H9 (cell line): ENCODE measurements around the gene ATP8A2. TPM values are rescaled to one million over a fixed set of nuclear protein-coding genes. Genes with fewer than 3 reads are reported as not detected.

Experiments
- DNase-seq: peaks from one replicate; pipeline ENCODE4 v3.0.0-alpha.2; 2017
- H2AFZ ChIP-seq: one replicate; pipeline ENCODE4 v1.6.1; 2013; ENCODE audit warnings: mild to moderate bottlenecking, low read length, control low read depth, moderate library complexity
- H2AK5ac ChIP-seq: 2 replicates; pipeline ENCODE4 v1.6.1; 2013; ENCODE audit warnings: low read length, control low read depth, mixed read lengths; ENCODE audit not compliant: insufficient read length
- H2BK120ac ChIP-seq: one replicate; pipeline ENCODE4 v1.6.1; 2013; ENCODE audit warnings: low read depth, mild to moderate bottlenecking, low read length, control low read depth, inconsistent platforms; ENCODE audit not compliant: poor library complexity, severe bottlenecking
- H2BK12ac ChIP-seq: 2 replicates; pipeline ENCODE4 v1.6.1; 2013; ENCODE audit warnings: low read length, control low read depth, mixed read lengths, low read depth; ENCODE audit not compliant: insufficient read length
- H2BK15ac ChIP-seq: 2 replicates; pipeline ENCODE4 v1.6.1; 2013; ENCODE audit warnings: low read depth, low read length, control low read depth
- H2BK20ac ChIP-seq: one replicate; pipeline ENCODE4 v1.6.1; 2013; ENCODE audit warnings: low read depth, mild to moderate bottlenecking, low read length, control low read depth, inconsistent platforms; ENCODE audit not compliant: poor library complexity, severe bottlenecking
- H2BK5ac ChIP-seq: 2 replicates; pipeline ENCODE4 v1.6.1; 2013; ENCODE audit warnings: low read length, control low read depth, mixed read lengths; ENCODE audit not compliant: insufficient read length
- H3K14ac ChIP-seq: 2 replicates; pipeline ENCODE4 v1.6.1; 2013; ENCODE audit warnings: low read length, control low read depth; ENCODE audit not compliant: insufficient read depth
- H3K18ac ChIP-seq: 2 replicates; pipeline ENCODE4 v1.6.1; 2013; ENCODE audit warnings: low read depth, mild to moderate bottlenecking, mixed read lengths, low read length, control low read depth; ENCODE audit not compliant: insufficient read length
- H3K23ac ChIP-seq: 2 replicates; pipeline ENCODE4 v1.6.1; 2013; ENCODE audit warnings: low read length, control low read depth, mixed read lengths, low read depth; ENCODE audit not compliant: insufficient read length
- H3K23me2 ChIP-seq: 2 replicates; pipeline ENCODE4 v1.6.1; 2013; ENCODE audit warnings: low read depth, mild to moderate bottlenecking, mixed read lengths, low read length, control low read depth; ENCODE audit not compliant: insufficient read length, poor library complexity, severe bottlenecking
- H3K27ac ChIP-seq: 2 replicates; pipeline ENCODE4 v1.5.1; 2013; ENCODE audit warnings: low read length, control low read depth, mixed read lengths, low read depth; ENCODE audit not compliant: insufficient read length
- H3K27me3 ChIP-seq: 2 replicates; pipeline ENCODE4 v1.6.1; 2013; ENCODE audit warnings: low read length, control low read depth, inconsistent platforms; ENCODE audit not compliant: insufficient read depth
- H3K4ac ChIP-seq: 2 replicates; pipeline ENCODE4 v1.6.1; 2013; ENCODE audit warnings: low read depth, mild to moderate bottlenecking, control low read depth, inconsistent platforms, low read length, moderate library complexity
- H3K4me1 ChIP-seq: 2 replicates; pipeline ENCODE4 v1.6.1; 2013; ENCODE audit warnings: low read length, control low read depth, inconsistent platforms; ENCODE audit not compliant: insufficient read depth
- H3K4me2 ChIP-seq: 2 replicates; pipeline ENCODE4 v1.6.1; 2013; ENCODE audit warnings: low read length, control low read depth, mixed read lengths; ENCODE audit not compliant: insufficient read length, insufficient read depth
- H3K56ac ChIP-seq: 2 replicates; pipeline ENCODE4 v1.6.1; 2013; ENCODE audit warnings: low read depth, mild to moderate bottlenecking, mixed read lengths, low read length, control low read depth; ENCODE audit not compliant: insufficient read length
- H3K79me1 ChIP-seq: 2 replicates; pipeline ENCODE4 v1.6.1; 2013; ENCODE audit warnings: low read depth, mild to moderate bottlenecking, moderate library complexity, low read length, control low read depth, inconsistent platforms; ENCODE audit not compliant: insufficient read depth, poor library complexity, severe bottlenecking
- H3K79me2 ChIP-seq: 2 replicates; pipeline ENCODE4 v1.6.1; 2013; ENCODE audit warnings: low read length, control low read depth, inconsistent platforms; ENCODE audit not compliant: insufficient read depth
- H3K9ac ChIP-seq: 2 replicates; pipeline ENCODE4 v1.6.1; 2013; ENCODE audit warnings: low read length, control low read depth, mixed read lengths; ENCODE audit not compliant: insufficient read length; ENCODE audit errors: extremely low read depth
- H3K9me3 ChIP-seq: one replicate; pipeline ENCODE4 v1.6.1; 2013; ENCODE audit warnings: low read depth, low read length, inconsistent platforms; ENCODE audit not compliant: control insufficient read depth
- H3T11ph ChIP-seq: one replicate; pipeline ENCODE4 v1.6.1; 2013; ENCODE audit warnings: mild to moderate bottlenecking, low read length, control low read depth, inconsistent platforms
- H4K20me1 ChIP-seq: one replicate; pipeline ENCODE4 v1.6.1; 2013; ENCODE audit not compliant: control insufficient read depth, insufficient read length, insufficient read depth
- H4K5ac ChIP-seq: 2 replicates; pipeline ENCODE4 v1.6.1; 2013; ENCODE audit warnings: low read depth, mild to moderate bottlenecking, mixed read lengths, low read length, control low read depth; ENCODE audit not compliant: insufficient read length
- H4K8ac ChIP-seq: replicated peaks from 2 replicates; pipeline ENCODE4 v1.6.1; 2013; ENCODE audit warnings: low read length, control low read depth, mixed read lengths, low read depth; ENCODE audit not compliant: insufficient read length
- H4K91ac ChIP-seq: 2 replicates; pipeline ENCODE4 v1.6.1; 2013; ENCODE audit warnings: low read depth, mild to moderate bottlenecking, moderate library complexity, mixed read lengths, low read length, control low read depth; ENCODE audit not compliant: insufficient read length
- H3K27ac Mint-ChIP-seq, 3 experiments: 2 replicates in 2 of 3; 3 replicates in 1 of 3; pipeline ENCODE4 v1.8.0; 2020 to 2021; ENCODE audit warnings: mixed read lengths in 3 of 3, mild to moderate bottlenecking in 1 of 3, moderate library complexity in 1 of 3
- H3K27me3 Mint-ChIP-seq: 2 replicates; pipeline ENCODE4 v1.8.0; 2021; ENCODE audit warnings: low read depth, mild to moderate bottlenecking, moderate library complexity, mixed read lengths
- H3K36me3 Mint-ChIP-seq, 3 experiments: 2 replicates in 2 of 3; 3 replicates in 1 of 3; pipeline ENCODE4 v1.8.0; 2020 to 2021; ENCODE audit warnings: low read depth in 3 of 3, mixed read lengths in 3 of 3; ENCODE audit not compliant: insufficient read depth in 1 of 3
- H3K4me1 Mint-ChIP-seq, 2 experiments: 2 replicates each; pipeline ENCODE4 v1.8.0; 2020; ENCODE audit warnings: mixed read lengths in 2 of 2
- H3K4me3 Mint-ChIP-seq, 2 experiments: 2 replicates in 1 of 2; 3 replicates in 1 of 2; pipeline ENCODE4 v1.8.0; 2020 to 2021; ENCODE audit warnings: mild to moderate bottlenecking in 2 of 2, mixed read lengths in 2 of 2, moderate library complexity in 1 of 2
- H3K9me3 Mint-ChIP-seq, 2 experiments: 2 replicates in 1 of 2; 3 replicates in 1 of 2; pipeline ENCODE4 v1.8.0; 2020; ENCODE audit warnings: mild to moderate bottlenecking in 2 of 2, mixed read lengths in 2 of 2, moderate library complexity in 1 of 2
- WGBS: extraction: QIAGEN DNeasy Blood & Tissue Kit; methylation state at CpG from one replicate; pipeline ENCODE4 v1.1.7; 2013; ENCODE audit warnings: missing lambda C conversion rate, low lambda C conversion rate, mixed read lengths; ENCODE audit not compliant: insufficient read length; ENCODE audit errors: extremely low coverage; 5-methylcytosine and 5-hydroxymethylcytosine counted together
- total RNA-seq: library from RNA; stranded (reverse); gene quantifications from 2 replicates; pipeline ENCODE4 v1.2.1, GENCODE V29; 2021
- TF ChIP-seq, protein P1 (sequence below): fragments of 200-600 bp; sonication (generic); conservative IDR thresholded peaks from 3 replicates; pipeline ENCODE4 v1.8.0; 2021; ENCODE audit warnings: antibody characterized with exemption, mild to moderate bottlenecking

Gene ATP8A2
- total RNA-seq, 1 experiment from 2014 or later: 18.2 TPM

DNA sequence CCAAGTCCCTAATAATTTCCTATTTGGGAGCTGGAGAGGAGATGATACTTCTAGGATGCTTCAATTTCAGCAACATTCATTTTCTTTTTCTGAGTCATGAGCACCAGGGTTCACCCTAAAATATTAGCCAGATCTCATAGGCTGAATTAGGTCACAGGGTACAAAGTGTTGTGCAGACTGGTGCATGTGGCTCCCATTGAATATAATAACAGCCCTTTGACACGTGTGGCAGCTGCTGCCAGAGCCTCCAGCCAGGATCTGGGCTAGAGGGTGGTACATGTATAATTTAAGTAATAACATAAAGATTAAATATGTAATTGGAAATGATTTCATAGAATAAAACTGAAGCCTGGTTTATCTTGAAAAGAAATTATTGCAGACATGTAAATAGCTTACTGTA lies 244.9 kb downstream of the ATP8A2 start:
- no peaks in the 10 kb centered on the region; a peak in 2 of 5 replicates for H3K9me3 Mint-ChIP-seq
- Histone ChIP-seq H3K79me1 (no peaks in the 10 kb centered on the region), H4K20me1 (no peaks in the 10 kb centered on the region), H2BK5ac (no peak overlapping the region), H4K5ac (no peak overlapping the region), H3K18ac (no peak overlapping the region), H4K8ac (no peak overlapping the region), H3K4ac (no peak overlapping the region), H3K23ac (no peak overlapping the region), H3K4me1 (no peaks in the 10 kb centered on the region; the same call in 1 of the 2 replicates), H2BK120ac (no peak overlapping the region), H3K23me2 (no peaks in the 10 kb centered on the region), H2BK15ac (no peak overlapping the region), H2BK12ac (no peak overlapping the region), H2AFZ (no peak overlapping the region), H3K56ac (no peak overlapping the region), H3K9ac (no peak overlapping the region), H3K27me3 (no peaks in the 10 kb centered on the region), H3K14ac (no peak overlapping the region), H3K9me3 (no peaks in the 10 kb centered on the region), H2AK5ac (no peak overlapping the region), H4K91ac (no peak overlapping the region), H3K27ac (no peak overlapping the region), H3T11ph (no peak overlapping the region), H3K4me2 (no peak overlapping the region), H3K79me2 (no peaks in the 10 kb centered on the region), H2BK20ac (no peak overlapping the region)
- no peak overlapping the region for H3K4me3 Mint-ChIP-seq
- peaks cover 0 to 16% (median 0%) of the 10 kb centered on the region in 3 experiments; a peak in 4 of 7 replicates for H3K36me3 Mint-ChIP-seq
- H3K27me3 Mint-ChIP-seq: no peaks in the 10 kb centered on the region
- TF ChIP-seq, protein P1, sequence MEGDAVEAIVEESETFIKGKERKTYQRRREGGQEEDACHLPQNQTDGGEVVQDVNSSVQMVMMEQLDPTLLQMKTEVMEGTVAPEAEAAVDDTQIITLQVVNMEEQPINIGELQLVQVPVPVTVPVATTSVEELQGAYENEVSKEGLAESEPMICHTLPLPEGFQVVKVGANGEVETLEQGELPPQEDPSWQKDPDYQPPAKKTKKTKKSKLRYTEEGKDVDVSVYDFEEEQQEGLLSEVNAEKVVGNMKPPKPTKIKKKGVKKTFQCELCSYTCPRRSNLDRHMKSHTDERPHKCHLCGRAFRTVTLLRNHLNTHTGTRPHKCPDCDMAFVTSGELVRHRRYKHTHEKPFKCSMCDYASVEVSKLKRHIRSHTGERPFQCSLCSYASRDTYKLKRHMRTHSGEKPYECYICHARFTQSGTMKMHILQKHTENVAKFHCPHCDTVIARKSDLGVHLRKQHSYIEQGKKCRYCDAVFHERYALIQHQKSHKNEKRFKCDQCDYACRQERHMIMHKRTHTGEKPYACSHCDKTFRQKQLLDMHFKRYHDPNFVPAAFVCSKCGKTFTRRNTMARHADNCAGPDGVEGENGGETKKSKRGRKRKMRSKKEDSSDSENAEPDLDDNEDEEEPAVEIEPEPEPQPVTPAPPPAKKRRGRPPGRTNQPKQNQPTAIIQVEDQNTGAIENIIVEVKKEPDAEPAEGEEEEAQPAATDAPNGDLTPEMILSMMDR: no peak
- H3K27ac Mint-ChIP-seq: no peak overlapping the region
- DNase-seq: no peak
- no CpG with 5 or more reads among the region's 1 CpG for WGBS
- peaks cover 5% of the 10 kb centered on the region in 2 experiments for H3K4me1 Mint-ChIP-seq
